Measurements from ENCODE around the gene MS4A5. TPM values are rescaled to one million over a fixed set of nuclear protein-coding genes. Genes with fewer than 3 reads are reported as not detected.

The MS4A5 gene
- polyA plus RNA-seq, 1 donor from 2014 or later, result not detected

Other genes starting within 250 kb of the MS4A5 start
- not detected in 2 replicates for gene MS4A6A, start 246.5 kb upstream of the MS4A5 start, polyA plus RNA-seq
- gene MS4A4E, start 186.4 kb upstream of the MS4A5 start, polyA plus RNA-seq, result not detected in 2 replicates
- gene MS4A4A, start 148.9 kb upstream of the MS4A5 start, polyA plus RNA-seq, result not detected in 2 replicates
- not detected in 2 replicates for gene MS4A6E, start 102.3 kb upstream of the MS4A5 start, polyA plus RNA-seq
- 0.10 TPM in 1 of 2 replicates, not detected in the other for gene MS4A7, start 51.0 kb upstream of the MS4A5 start, polyA plus RNA-seq
- not detected in 2 replicates for gene MS4A14, start 33.1 kb upstream of the MS4A5 start, polyA plus RNA-seq
- not detected in 2 replicates for gene MS4A1, start 26.3 kb downstream of the MS4A5 start, polyA plus RNA-seq
- gene MS4A12, start 63.2 kb downstream of the MS4A5 start, polyA plus RNA-seq, result not detected in 2 replicates
- gene MS4A13, start 85.8 kb downstream of the MS4A5 start, polyA plus RNA-seq, result not detected in 2 replicates